Stimulated activated CD8-positive, alpha-beta memory T cell treated with anti-CD3 and anti-CD28 coated beads, Interleukin-4, amount 100 ng/mL, for 48 hours (primary cell): ENCODE data around the gene SSTR3.

Source experiments
- DNase-seq: peaks from one replicate; pipeline ENCODE4 v3.0.0-alpha.2; 2020

Gene SSTR3

GRCh38 chr22:37228106-37229011, 16.1 kb upstream of the SSTR3 start:
- DNase-seq, result peak; percentile 71

GRCh38 chr22:37226514-37226913, 14.2 kb upstream of the SSTR3 start:
- DNase-seq, result no peak

- no peak for DNase-seq
Observed at GRCh38 chr22:37226087-37226486, 13.8 kb upstream of the SSTR3 start.

- DNase-seq, result no peak
Observed at GRCh38 chr22:37225481-37225880, 13.2 kb upstream of the SSTR3 start.

- no peak for DNase-seq
Observed at GRCh38 chr22:37224757-37225420, 12.6 kb upstream of the SSTR3 start.

- no peak for DNase-seq
Observed at GRCh38 chr22:37223965-37224551, 11.8 kb upstream of the SSTR3 start.

- DNase-seq, result no peak
Observed at GRCh38 chr22:37222440-37222971, 10.2 kb upstream of the SSTR3 start.

- no peak for DNase-seq
Observed at GRCh38 chr22:37221424-37222333, 9.4 kb upstream of the SSTR3 start.

- DNase-seq, result no peak
Observed at GRCh38 chr22:37220543-37220981, 8.3 kb upstream of the SSTR3 start.

- DNase-seq, result no peak
Observed at GRCh38 chr22:37219533-37219932, 7.3 kb upstream of the SSTR3 start.

- peak; percentile 75 for DNase-seq
Observed at GRCh38 chr22:37218771-37219411, 6.6 kb upstream of the SSTR3 start.

GRCh38 chr22:37218399-37218770, 6.1 kb upstream of the SSTR3 start:
- DNase-seq, result no peak

- no peak for DNase-seq
Observed at GRCh38 chr22:37215890-37216289, 3.6 kb upstream of the SSTR3 start.

- no peak for DNase-seq
Observed at GRCh38 chr22:37214731-37215030, 2.4 kb upstream of the SSTR3 start.

- no peak for DNase-seq
Observed at GRCh38 chr22:37213941-37214730, 1.9 kb upstream of the SSTR3 start.

- no peak for DNase-seq
Observed at GRCh38 chr22:37213218-37213855, 1.1 kb upstream of the SSTR3 start.

GRCh38 chr22:37211866-37212173, 457 bp downstream of the SSTR3 start:
- DNase-seq, result no peak

- DNase-seq, result no peak
Observed at GRCh38 chr22:37211075-37211865, 1.0 kb downstream of the SSTR3 start.

- no peak for DNase-seq
Observed at GRCh38 chr22:37210041-37210803, 2.1 kb downstream of the SSTR3 start.
